Aorta (tissue), 5 donors: ENCODE results near the gene WNT3A. TPM values are rescaled to one million over a fixed set of nuclear protein-coding genes. Genes with fewer than 3 reads are reported as not detected.

Source experiments
- ATAC-seq: fragments of 200-7000 bp; cut with Tn5 transposase; one replicate; pipeline ENCODE4 v1.9.1; 2022; ENCODE audit warnings: moderate library complexity; ENCODE audit not compliant: low FRiP score
- DNase-seq, 2 donors: peaks; one replicate each; pipeline ENCODE4 v3.0.0-alpha.2; 2020
- H3K27ac ChIP-seq, 2 donors: one replicate each; pipeline ENCODE4 v1.5.1; 2013; ENCODE audit warnings: low read length in 2 of 2, mild to moderate bottlenecking in 2 of 2, moderate library complexity in 2 of 2, control low read depth in 1 of 2, inconsistent platforms in 1 of 2, low read depth in 1 of 2
- H3K27me3 ChIP-seq, 2 donors: one replicate each; pipeline ENCODE4 v1.6.1; 2013; ENCODE audit warnings: control low read depth in 1 of 2, low read length in 1 of 2, mild to moderate bottlenecking in 1 of 2, moderate library complexity in 1 of 2; ENCODE audit not compliant: insufficient read depth in 2 of 2, control insufficient read depth in 1 of 2
- H3K36me3 ChIP-seq, 2 donors: one replicate each; pipeline ENCODE4 v1.6.1; 2013; ENCODE audit warnings: control low read depth in 1 of 2, low read length in 1 of 2, mild to moderate bottlenecking in 1 of 2; ENCODE audit not compliant: insufficient read depth in 2 of 2, control insufficient read depth in 1 of 2
- H3K4me1 ChIP-seq, 2 donors: one replicate each; pipeline ENCODE4 v1.6.1; 2013; ENCODE audit warnings: low read length in 2 of 2, control low read depth in 1 of 2, mild to moderate bottlenecking in 1 of 2, moderate library complexity in 1 of 2; ENCODE audit not compliant: insufficient read depth in 2 of 2, control insufficient read depth in 1 of 2
- H3K4me3 ChIP-seq, 2 donors: one replicate each; pipeline ENCODE4 v1.5.1; 2013; ENCODE audit warnings: low read length in 2 of 2, control low read depth in 1 of 2, mild to moderate bottlenecking in 1 of 2
- H3K9me3 ChIP-seq: one replicate; pipeline ENCODE4 v1.6.1; 2013; ENCODE audit warnings: mild to moderate bottlenecking, low read length; ENCODE audit not compliant: control insufficient read depth
- WGBS, 2 donors: extraction: QIAGEN DNeasy Blood & Tissue Kit; methylation state at CpG; one replicate each; pipeline ENCODE4 v1.1.7; 2013; 5-methylcytosine and 5-hydroxymethylcytosine counted together
- intact Hi-C, 2 donors: fragments of 100-400 bp; cut with DNase I; formaldehyde crosslinking; loops; one replicate each; pipeline versions ENCODE4 v1.14.2 to v1.15.0; 2022
- polyA plus RNA-seq, 2 donors: library from polyadenylated mRNA; stranded (reverse); fragments of 200-250 nt; gene quantifications; one replicate each; pipeline ENCODE4 v1.2.3, GENCODE V29; 2013
- total RNA-seq, 2 donors: library from RNA; stranded (reverse); fragmentation: NEBNext Ultra II Directional; extraction: Animal tissue kit (Norgen Biotek cat#: 25700); gene quantifications; one replicate each; pipeline ENCODE4 v1.2.1, GENCODE V29; 2021
- donor health status: healthy with polysubstance abuse.
- donor health status: Bipolar disorder and iron deficiency.
- donor health status: DM: no; HTN: no; CAD: no.
- donor health status: DM: no; HTN: no; CAD: no.
- donor health status: DM: yes; HTN: yes; CAD: no.

WNT3A gene
- total and polyA plus RNA-seq, 4 donors = not detected

GRCh38 chr1:228048659-228049298, 42.0 kb downstream of the WNT3A start:
- no peaks in the 10 kb centered on the region for H3K27me3 ChIP-seq
- no peak overlapping the region for H3K27ac ChIP-seq
- no peaks in the 10 kb centered on the region for H3K36me3 ChIP-seq
- no peaks in the 10 kb centered on the region for H3K9me3 ChIP-seq
- no peak overlapping the region for H3K4me3 ChIP-seq
- DNase-seq = peak in 1 of 2 donors; percentile 44
- WGBS, 2 donors = 84 to 87% methylated on average over 6 of the region's 6 CpGs
- ATAC-seq = no peak
- intact Hi-C loops = no loop called here
- H3K4me1 ChIP-seq = no peaks in the 10 kb centered on the region

GRCh38 chr1:228050571-228051231, 43.9 kb downstream of the WNT3A start:
- DNase-seq (peak; percentile 29 to 65), ATAC-seq (no peak)
- intact Hi-C loops = no loop called here
- Histone ChIP-seq H3K27me3 (no peaks in the 10 kb centered on the region), H3K27ac (no peak overlapping the region), H3K4me3 (no peak overlapping the region), H3K4me1 (no peaks in the 10 kb centered on the region), H3K36me3 (no peaks in the 10 kb centered on the region), H3K9me3 (no peaks in the 10 kb centered on the region)
- 90 to 91% methylated on average over 30 of the region's 30 CpGs for WGBS, 2 donors

GRCh38 chr1:228058172-228058948, 51.6 kb downstream of the WNT3A start:
- H3K36me3 ChIP-seq = no peaks in the 10 kb centered on the region
- H3K27me3 ChIP-seq = no peaks in the 10 kb centered on the region
- no peak overlapping the region for H3K27ac ChIP-seq
- DNase-seq = peak; percentile 33 to 57
- no peaks in the 10 kb centered on the region for H3K9me3 ChIP-seq
- intact Hi-C loops = no loop called here
- 47 to 49% methylated on average over 18 of the region's 18 CpGs for WGBS, 2 donors
- no peaks in the 10 kb centered on the region for H3K4me1 ChIP-seq
- ATAC-seq = no peak
- no peak overlapping the region for H3K4me3 ChIP-seq

- no peak overlapping the region for H3K4me3 ChIP-seq
- no peak overlapping the region for H3K27ac ChIP-seq
- no peaks in the 10 kb centered on the region for H3K36me3 ChIP-seq
- intact Hi-C loops = no loop called here
- WGBS, 2 donors = 6 to 11% methylated on average over 56 to 66 of the region's 66 CpGs
- peak; percentile 28 to 75 for DNase-seq
- H3K9me3 ChIP-seq = no peaks in the 10 kb centered on the region
- peak; percentile 12 for ATAC-seq
- H3K4me1 ChIP-seq = no peaks in the 10 kb centered on the region
- H3K27me3 ChIP-seq = no peaks in the 10 kb centered on the region
Observed at GRCh38 chr1:228058949-228059633, 52.3 kb downstream of the WNT3A start.

- peak; percentile 23 for ATAC-seq
Observed at GRCh38 chr1:228059634-228060457, 53.0 kb downstream of the WNT3A start.

GRCh38 chr1:228060458-228061190, 53.8 kb downstream of the WNT3A start:
- DNase-seq = peak; percentile 38 to 72
- Histone ChIP-seq H3K36me3 (no peaks in the 10 kb centered on the region), H3K4me1 (no peaks in the 10 kb centered on the region), H3K27me3 (no peaks in the 10 kb centered on the region), H3K4me3 (no peak overlapping the region), H3K9me3 (no peaks in the 10 kb centered on the region), H3K27ac (no peak overlapping the region)
- WGBS, 2 donors = 9 to 10% methylated on average over 34 of the region's 34 CpGs
- no peak for ATAC-seq
- intact Hi-C loops = no loop called here

More at GRCh38 chr1:228059634-228060457, 53.0 kb downstream of the WNT3A start:
- 0 to 3% methylated on average over 32 to 33 of the region's 33 CpGs for WGBS, 2 donors
- Histone ChIP-seq H3K9me3 (no peaks in the 10 kb centered on the region), H3K4me1 (no peaks in the 10 kb centered on the region), H3K36me3 (no peaks in the 10 kb centered on the region), H3K27me3 (no peaks in the 10 kb centered on the region), H3K4me3 (no peak overlapping the region), H3K27ac (no peak overlapping the region)
- DNase-seq = peak; percentile 56 to 76
- intact Hi-C loops = no loop called here

GRCh38 chr1:228061411-228062084, 54.8 kb downstream of the WNT3A start:
- H3K4me1 ChIP-seq = no peaks in the 10 kb centered on the region
- H3K27ac ChIP-seq = no peak overlapping the region
- intact Hi-C loops = no loop called here
- no peaks in the 10 kb centered on the region for H3K27me3 ChIP-seq
- ATAC-seq (no peak), DNase-seq (peak; percentile 26 to 62)
- 83 to 85% methylated on average over 10 of the region's 10 CpGs for WGBS, 2 donors
- H3K9me3 ChIP-seq = no peaks in the 10 kb centered on the region
- no peaks in the 10 kb centered on the region for H3K36me3 ChIP-seq
- no peak overlapping the region for H3K4me3 ChIP-seq
